Left lung (tissue), 10 donors: Measurements from ENCODE around the gene ARHGDIG. TPM values are rescaled to one million over a fixed set of nuclear protein-coding genes. Genes with fewer than 3 reads are reported as not detected.
A peak's percentile ranks its signal among the peaks of the same experiment; 100 is the strongest.
"Not testable (repeated sequence)": the region's sequence is repeated elsewhere in the genome, so short reads cannot be mapped to it uniquely, and the experiment has no call there.

Experiments
- ATAC-seq: fragments of 200-7000 bp; cut with Tn5 transposase; one replicate; pipeline ENCODE4 v1.9.1; 2020; ENCODE audit warnings: moderate library complexity
- DNase-seq, 4 donors: peaks; one replicate each; pipeline ENCODE4 v3.0.0-alpha.2; 2013 to 2020
- H3K27ac ChIP-seq, 2 donors: fragments of 200-600 bp; sonication (generic) in 1 of 2; one replicate each; pipeline versions ENCODE4 v1.5.0 to v1.8.0; 2020 to 2021
- H3K27me3 ChIP-seq, 2 donors: fragments of 200-600 bp; sonication (generic) in 1 of 2; one replicate each; pipeline versions ENCODE4 v1.5.0 to v1.8.0; 2020 to 2021
- H3K36me3 ChIP-seq, 2 donors: fragments of 200-600 bp; sonication (generic) in 1 of 2; one replicate each; pipeline versions ENCODE4 v1.5.0 to v1.8.0; 2020 to 2021
- H3K4me1 ChIP-seq, 2 donors: fragments of 200-600 bp; one replicate each; pipeline ENCODE4 v1.8.0; 2021
- H3K4me3 ChIP-seq, 2 donors: fragments of 200-600 bp; sonication (generic) in 1 of 2; one replicate each; pipeline versions ENCODE4 v1.5.0 to v1.8.0; 2020 to 2021; ENCODE audit warnings: mild to moderate bottlenecking in 1 of 2
- H3K9me3 ChIP-seq, 2 donors: fragments of 200-600 bp; sonication (generic) in 1 of 2; one replicate each; pipeline versions ENCODE4 v1.5.0 to v1.8.0; 2020 to 2021
- CTCF ChIP-seq, 2 donors: fragments of 200-600 bp; sonication (generic) in 1 of 2; IDR thresholded peaks; one replicate each; pipeline versions ENCODE4 v1.5.0 to v1.8.0; 2021; ENCODE audit warnings: antibody characterized with exemption in 2 of 2
- intact Hi-C, 2 donors: fragments of 100-400 bp; cut with DNase I; formaldehyde crosslinking; loops; one replicate each; pipeline versions ENCODE4 v1.11.2 to v1.14.2; 2022
- polyA plus RNA-seq, 6 donors: library from polyadenylated mRNA; unstranded; fragments of 120-200 nt; gene quantifications; one replicate each; pipeline ENCODE4 v1.2.1, GENCODE V29; 2013; ENCODE audit not compliant: insufficient read length in 6 of 6
- total RNA-seq, 2 donors: library from RNA; stranded (reverse); fragmentation: NEBNext Ultra II Directional; extraction: Animal tissue kit (Norgen Biotek cat#: 25700); gene quantifications; one replicate each; pipeline ENCODE4 v1.2.1, GENCODE V29; 2021
- donor health status: DM: no; HTN: yes; CAD: no.
- donor health status: DM: no; HTN: no; CAD: no.

Gene ARHGDIG
- total and polyA plus RNA-seq, 8 donors, result 0.52 to 2.6 (median 1.0) TPM; not detected in 1

DNA sequence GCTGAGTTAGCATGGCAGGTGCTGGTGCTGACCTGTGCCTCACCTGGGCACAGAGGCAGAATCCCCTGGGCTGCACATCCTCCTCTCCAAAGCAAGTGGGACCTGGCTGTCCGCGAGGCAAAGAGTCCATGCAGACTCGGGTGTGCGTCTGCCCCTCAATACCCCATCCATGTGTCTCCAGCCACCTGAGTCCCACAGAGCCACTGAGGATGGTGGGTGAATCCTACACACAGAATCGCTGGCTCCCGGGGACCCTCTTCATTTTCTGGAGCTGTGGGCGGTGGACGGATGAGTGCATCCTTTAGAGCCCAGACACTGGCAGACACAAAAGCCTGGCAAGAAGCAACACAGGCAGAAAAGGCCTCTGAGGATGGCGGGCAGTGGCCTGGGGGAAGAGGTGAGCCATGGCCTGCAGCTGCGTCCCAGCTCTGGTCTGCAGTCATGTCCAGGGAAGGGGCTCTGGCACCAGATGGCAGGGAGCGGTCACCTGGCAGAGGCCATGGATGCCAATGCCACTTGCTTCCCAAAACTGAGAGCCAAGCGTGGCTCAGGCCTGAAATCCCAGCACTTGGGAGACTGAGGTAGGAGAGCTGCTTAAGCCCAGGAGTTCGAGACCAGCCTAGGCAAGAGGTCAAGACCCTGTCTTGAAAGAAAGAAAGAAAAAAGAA lies 42.2 kb downstream of the ARHGDIG start:
- no peak for ATAC-seq
- Histone ChIP-seq H3K27me3 (no peaks in the 10 kb centered on the region), H3K4me1 (peaks cover 12 to 40% of the 10 kb centered on the region in 2 donors), H3K9me3 (no peaks in the 10 kb centered on the region), H3K27ac (no peak overlapping the region), H3K36me3 (peaks cover 0 to 20% of the 10 kb centered on the region in 2 donors), H3K4me3 (no peak overlapping the region)
- no peak for DNase-seq
- no peak for TF ChIP-seq CTCF (IDR thresholded peaks at IDR 0.05)
- intact Hi-C loops, result no loop called here

GRCh38 chr16:324201-324450 lies 43.7 kb downstream of the ARHGDIG start:
- Histone ChIP-seq H3K27me3 (no peaks in the 10 kb centered on the region), H3K4me1 (peaks cover 19 to 52% of the 10 kb centered on the region in 2 donors), H3K4me3 (no peak overlapping the region), H3K9me3 (no peaks in the 10 kb centered on the region), H3K27ac (no peak overlapping the region), H3K36me3 (peaks cover 0 to 5% of the 10 kb centered on the region in 2 donors)
- TF ChIP-seq CTCF (IDR thresholded peaks at IDR 0.05), result no peak
- no peak for DNase-seq
- ATAC-seq, result no peak
- intact Hi-C loops, result no loop called here

DNA sequence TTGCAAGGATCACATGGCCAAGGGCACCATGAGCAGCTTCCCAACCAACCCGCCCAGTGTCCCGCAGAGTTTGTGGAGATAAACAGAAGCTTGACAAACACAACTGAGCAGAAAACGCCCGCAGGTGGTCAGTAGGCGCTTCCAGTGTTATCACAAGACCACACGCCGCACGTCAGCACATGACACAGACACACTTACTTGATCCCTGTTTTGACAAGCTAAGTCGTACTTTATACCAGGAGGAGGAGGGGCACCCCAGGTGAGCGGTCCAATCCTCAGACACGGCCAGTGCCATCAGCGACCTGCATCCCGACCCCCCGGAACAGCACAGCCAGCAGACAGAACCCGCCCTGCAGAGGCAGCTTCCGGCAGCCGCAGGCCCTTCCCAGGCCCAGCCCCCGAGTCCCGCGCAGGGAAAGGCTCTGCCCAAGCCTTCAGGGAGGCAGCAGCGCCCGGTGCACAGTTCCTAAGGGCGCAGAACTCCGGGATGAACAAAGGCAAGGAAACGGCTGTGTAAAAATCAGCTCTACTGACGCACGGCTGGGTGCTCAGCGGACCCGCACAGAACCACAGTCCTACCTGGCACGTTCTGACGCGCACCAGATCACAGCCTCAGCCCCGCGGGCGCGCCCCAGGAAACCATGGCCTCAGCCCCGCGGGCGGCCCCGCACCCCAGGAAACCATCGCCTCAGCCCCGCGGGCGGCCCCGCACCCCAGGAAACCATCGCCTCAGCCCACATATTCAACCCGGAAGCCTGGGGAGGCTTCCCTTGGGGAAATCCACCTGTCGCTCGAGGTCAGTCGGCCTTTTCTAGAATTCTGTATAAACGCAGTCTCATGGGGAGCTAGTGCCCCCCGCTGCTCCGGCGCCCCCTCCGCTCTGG lies 44.3 kb downstream of the ARHGDIG start:
- H3K4me3 ChIP-seq, result peak overlapping the region in 1 of 2 donors; percentile 15
- no peaks in the 10 kb centered on the region for H3K27me3 ChIP-seq
- intact Hi-C loops, result no loop called here
- ATAC-seq, result no peak
- TF ChIP-seq CTCF (IDR thresholded peaks at IDR 0.05), result no peak
- DNase-seq, result no peak
- H3K27ac ChIP-seq, result peak overlapping the region in 1 of 2 donors; percentile 72
- no peaks in the 10 kb centered on the region for H3K9me3 ChIP-seq
- no peaks in the 10 kb centered on the region for H3K36me3 ChIP-seq
- peaks cover 19 to 52% of the 10 kb centered on the region in 2 donors for H3K4me1 ChIP-seq

- Histone ChIP-seq H3K4me3 (peak overlapping the region in 1 of 2 donors; percentile 15), H3K4me1 (peaks cover 19 to 52% of the 10 kb centered on the region in 2 donors), H3K36me3 (no peaks in the 10 kb centered on the region), H3K9me3 (no peaks in the 10 kb centered on the region), H3K27me3 (no peaks in the 10 kb centered on the region), H3K27ac (peak overlapping the region in 1 of 2 donors; percentile 72)
- intact Hi-C loops, result no loop called here
- DNase-seq (peak in 1 of 4 donors; percentile 80), ATAC-seq (no peak)
- TF ChIP-seq CTCF (IDR thresholded peaks at IDR 0.05), result no peak
Observed at GRCh38 chr16:325375-326145, 45.2 kb downstream of the ARHGDIG start.

- intact Hi-C loops, result no loop called here
- Histone ChIP-seq H3K27me3 (no peaks in the 10 kb centered on the region), H3K36me3 (no peaks in the 10 kb centered on the region), H3K4me1 (peaks cover 19 to 47% of the 10 kb centered on the region in 2 donors), H3K4me3 (no peak overlapping the region), H3K27ac (no peak overlapping the region), H3K9me3 (no peaks in the 10 kb centered on the region)
- DNase-seq (peak in 2 of 4 donors; percentile 3 to 30), ATAC-seq (no peak)
- no peak for TF ChIP-seq CTCF (IDR thresholded peaks at IDR 0.05)
Observed at GRCh38 chr16:330741-331140, 50.4 kb downstream of the ARHGDIG start.

GRCh38 chr16:331181-331814 lies 50.9 kb downstream of the ARHGDIG start:
- H3K4me1 ChIP-seq, result peaks cover 19 to 47% of the 10 kb centered on the region in 2 donors
- ATAC-seq, intact Hi-C loops, H3K27me3 ChIP-seq, H3K4me3 ChIP-seq, H3K36me3 ChIP-seq, H3K9me3 ChIP-seq: not testable (repeated sequence)
- DNase-seq, result peak in 2 of 4 donors; percentile 81 to 89
- H3K27ac ChIP-seq, result peak overlapping the region in 1 of 2 donors; percentile 28
